ENCODE measurements around the gene C1orf87. TPM values are rescaled to one million over a fixed set of nuclear protein-coding genes. Genes with fewer than 3 reads are reported as not detected.

Gene C1orf87
- total and polyA plus RNA-seq, 2 donors (not counting 3 experiments of a cell fraction or from before 2014, with no cell fraction given), result not detected

- H3K27ac ChIP-seq (ENCODE audit: insufficient read depth, low read depth, low read length), result no peak overlapping the region
- H3K9me1 ChIP-seq (replicated peaks; ENCODE audit: control insufficient read depth, extremely low read depth, insufficient read depth, low read length), result no peaks in the 10 kb centered on the region
- dilution Hi-C loops (cut with MboI; ENCODE audit: extremely low pct_ligation_motif_present, low sequenced_read_pairs), result no loop called here
- H3K79me2 ChIP-seq (ENCODE audit: control insufficient read depth, insufficient read depth, low read length), result no peaks in the 10 kb centered on the region
- DNase-seq (ENCODE audit: low read depth, low spot score) (no peak), FAIRE-seq (no peak)
- no peaks in the 10 kb centered on the region for H3K36me3 ChIP-seq (ENCODE audit: control insufficient read depth in 2 of 2, extremely low read depth in 1 of 2, insufficient read depth in 2 of 2, low read length in 2 of 2)
- no peak overlapping the region for H3K4me2 ChIP-seq (ENCODE audit: insufficient read depth, low read length)
- H3K27me3 ChIP-seq (ENCODE audit: control insufficient read depth in 2 of 2, insufficient read depth in 2 of 2, low read length in 2 of 2), result peaks cover 0 to 3% of the 10 kb centered on the region in 2 experiments
- H4K20me1 ChIP-seq (replicated peaks; ENCODE audit: control insufficient read depth, extremely low read depth, insufficient read depth, low read length), result no peaks in the 10 kb centered on the region
- CTCF ChIA-PET, result no interaction called here
- no peak overlapping the region for H3K9ac ChIP-seq (replicated peaks; ENCODE audit: extremely low read depth, insufficient read depth, low read length)
- no peaks in the 10 kb centered on the region for H3K9me3 ChIP-seq (replicated peaks; ENCODE audit: control insufficient read depth, insufficient read depth, low read length)
- no peaks in the 10 kb centered on the region for H3K4me1 ChIP-seq (ENCODE audit: control insufficient read depth, extremely low read depth, insufficient read depth, low read length)
- no TSS peak for BruUV-seq (replicated peaks)
- no peak overlapping the region for H3K4me3 ChIP-seq (replicated peaks in 1 of 3; ENCODE audit: insufficient read depth in 1 of 3, low read depth in 1 of 3, low read length in 3 of 3)
- intact Hi-C loops (cut with micrococcal nuclease), result no loop called here
- POLR2A ChIA-PET, result no interaction called here
- no peak overlapping the region for H2AFZ ChIP-seq (ENCODE audit: low read depth, low read length)
- TF ChIP-seq POLR2A (IDR thresholded peaks at IDR 0.05; ENCODE audit: low read depth, low read length) (no peak), POLR2AphosphoS5 (IDR thresholded peaks at IDR 0.05; ENCODE audit: insufficient read depth, low read depth, low read length) (no peak), EZH2 (IDR thresholded peaks at IDR 0.05; ENCODE audit: borderline replicate concordance, low read depth, low read length, severe bottlenecking) (no peak), GATA2 (IDR thresholded peaks at IDR 0.05; ENCODE audit: insufficient read depth, insufficient read length, low read depth, low read length) (no peak), CTCF (IDR thresholded peaks at IDR 0.05; ENCODE audit: extremely low read depth in 1 of 2, insufficient read depth in 1 of 2, low read depth in 1 of 2, low read length in 2 of 2) (no peak), FOS (IDR thresholded peaks at IDR 0.05; ENCODE audit: borderline replicate concordance, insufficient read depth, low read length) (no peak), MYC (IDR thresholded peaks at IDR 0.05; ENCODE audit: low read depth, low read length) (no peak), MAX (IDR thresholded peaks at IDR 0.05; ENCODE audit: insufficient read depth, insufficient read length) (no peak), JUN (IDR thresholded peaks at IDR 0.05; ENCODE audit: borderline replicate concordance, insufficient read depth, insufficient read length, low read depth) (no peak)
Measured at GRCh38 chr1:60000625-60001024, 72.9 kb downstream of the C1orf87 start.

All from endothelial cell of umbilical vein (primary cell).